Fibroblast of skin of back (primary cell): ENCODE measurements around the gene CFAP77.
A peak's percentile ranks its signal among the peaks of the same experiment; 100 is the strongest.

ENCODE experiments used
- DNase-seq: peaks from one replicate; pipeline ENCODE4 v3.0.0-alpha.2; 2013

CFAP77 gene

DNA sequence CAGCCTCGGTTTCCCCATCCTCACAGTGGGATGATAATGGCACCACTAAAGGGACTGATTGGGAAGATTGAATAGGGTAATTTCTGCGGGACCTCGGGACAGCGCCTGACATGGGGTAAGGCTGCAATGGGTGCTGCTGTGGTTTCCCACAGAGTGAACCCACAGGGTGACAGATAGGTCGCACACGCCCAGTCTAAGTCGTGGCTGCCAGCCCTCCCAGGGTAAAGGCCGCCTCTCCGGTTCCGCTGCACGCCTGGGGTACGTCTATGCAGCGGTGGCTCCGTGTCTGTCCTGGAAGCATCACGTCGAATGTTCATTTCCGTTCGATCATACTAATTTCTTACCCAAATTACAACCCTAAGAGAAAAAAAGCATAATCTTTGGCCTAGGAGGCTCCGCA lies 631 bp downstream of the CFAP77 start:
- no peak for DNase-seq

DNA sequence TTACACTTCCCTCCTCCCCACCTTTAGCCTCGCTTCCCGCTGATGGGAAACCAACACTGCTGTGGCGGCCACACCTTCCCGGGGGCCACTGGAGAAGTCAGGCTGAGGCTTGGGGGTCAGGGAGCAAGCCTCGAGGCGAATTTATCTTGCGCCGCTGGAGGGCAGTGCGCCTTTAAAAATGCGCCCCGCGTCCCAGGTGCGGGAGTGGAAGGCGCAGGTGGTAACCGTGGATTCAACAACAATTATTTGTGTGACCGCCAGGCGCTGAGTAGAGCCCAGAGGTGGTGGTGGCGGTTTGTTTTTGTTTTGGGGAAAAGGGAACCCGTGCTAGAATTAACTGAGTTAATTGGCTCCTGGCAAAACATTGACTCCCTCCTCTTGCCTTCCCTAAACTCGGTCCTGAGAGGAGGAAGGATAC lies 1.1 kb downstream of the CFAP77 start:
- peak; percentile 17 for DNase-seq

DNA sequence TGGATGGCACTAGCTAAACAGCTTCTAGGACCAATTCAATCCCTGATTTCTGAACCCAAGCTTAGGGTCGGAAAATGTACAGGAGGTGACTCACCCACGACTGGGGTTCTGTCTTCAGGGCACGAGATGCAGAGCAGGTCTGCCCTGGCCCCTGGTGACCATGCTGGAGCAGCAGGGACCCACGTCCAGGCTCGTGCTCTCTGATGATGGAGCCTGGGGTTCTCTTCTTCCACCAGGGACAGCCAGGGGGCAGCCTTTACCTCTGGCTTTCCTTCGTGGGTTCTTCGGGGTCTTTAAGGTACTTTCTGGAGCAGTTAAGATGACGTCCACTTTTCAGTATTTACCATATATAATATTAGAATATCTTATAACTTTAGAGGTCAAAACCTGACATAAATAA lies 2.1 kb downstream of the CFAP77 start:
- peak; percentile 21 for DNase-seq

DNA sequence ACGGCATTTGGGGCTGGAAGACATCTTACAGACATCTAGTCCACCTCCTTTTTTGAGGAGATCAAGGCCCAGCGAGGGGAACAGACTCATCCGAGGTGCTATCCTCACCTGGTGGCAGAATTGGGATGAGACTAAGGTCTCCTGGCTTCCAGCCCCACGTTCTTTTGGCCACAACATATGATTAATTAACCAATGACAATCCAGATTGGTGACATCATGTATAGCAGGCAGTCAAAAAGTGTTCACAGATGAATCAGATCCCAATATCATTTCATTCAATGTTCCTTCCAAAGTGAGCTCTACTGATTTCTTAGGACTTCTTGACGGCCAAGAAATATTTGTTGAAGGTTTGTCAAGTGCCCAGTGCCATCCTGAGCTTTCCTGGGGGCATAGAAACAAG lies 3.9 kb downstream of the CFAP77 start:
- no peak for DNase-seq

DNA sequence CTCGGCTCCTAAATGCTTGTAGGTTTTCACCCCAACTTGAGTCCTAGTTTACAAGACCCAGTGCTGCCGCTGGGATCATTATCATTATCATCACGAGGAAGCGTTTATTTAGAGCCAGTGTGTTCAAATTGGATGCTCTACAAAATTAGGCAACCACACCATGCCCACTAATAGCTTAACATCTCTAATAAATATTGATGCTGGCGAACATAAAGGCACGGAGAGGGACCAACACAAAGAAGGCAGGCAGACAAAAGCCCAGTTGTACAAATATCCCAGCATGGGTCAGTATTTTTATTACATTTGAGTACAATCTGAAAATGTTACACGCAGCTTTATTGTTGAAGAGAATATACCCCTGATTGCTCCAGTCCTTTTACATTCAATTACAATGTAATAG lies 4.7 kb downstream of the CFAP77 start:
- DNase-seq: no peak

DNA sequence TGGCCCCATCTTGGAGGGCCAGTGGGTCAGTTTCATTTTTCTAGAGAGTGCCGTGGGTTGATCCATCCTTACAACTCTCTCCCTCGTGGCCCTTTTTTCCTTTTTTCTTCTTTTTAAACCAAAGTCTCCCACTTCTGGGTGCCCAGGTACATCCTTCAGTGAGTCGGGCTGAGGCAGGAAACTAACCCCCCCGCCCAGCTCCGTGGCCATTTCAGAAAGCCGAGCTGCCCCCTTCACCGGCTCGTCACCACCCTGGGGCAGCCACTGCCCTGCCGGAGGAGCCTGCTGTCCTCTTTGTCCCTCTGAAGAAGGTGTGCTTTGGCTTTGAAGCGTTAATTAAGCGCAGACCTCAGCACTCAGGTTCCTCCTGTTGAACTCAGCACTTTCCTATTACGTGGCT lies 5.2 kb downstream of the CFAP77 start:
- no peak for DNase-seq

DNA sequence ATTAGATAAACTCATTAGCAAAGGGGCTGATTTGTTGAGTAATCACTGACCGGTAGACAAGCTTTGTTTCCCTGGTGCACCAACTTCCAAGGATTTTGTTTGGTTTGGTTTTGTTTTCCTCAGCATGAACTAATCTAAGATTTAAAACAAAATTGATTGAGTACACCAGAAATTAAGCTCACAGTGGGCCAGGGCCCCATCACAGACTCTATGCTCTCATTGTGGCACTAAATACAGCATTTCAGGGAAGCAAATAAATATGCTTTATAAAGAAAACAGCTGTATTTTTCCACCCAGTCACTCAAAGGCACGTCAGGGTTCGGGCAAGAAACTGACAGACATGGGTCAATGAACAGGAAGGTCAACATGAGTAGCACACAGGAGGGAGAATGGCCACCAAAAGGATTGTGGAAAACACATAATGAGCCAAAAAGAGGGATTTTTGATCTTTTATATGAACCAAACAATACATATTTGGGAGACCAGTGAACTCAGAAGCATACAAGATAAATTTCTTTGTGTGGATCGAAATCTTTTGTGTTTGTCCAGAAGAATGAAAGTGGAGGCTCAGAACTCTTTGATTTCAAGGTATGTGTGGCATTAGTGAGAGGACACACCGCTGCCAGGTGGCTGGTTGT lies 8.8 kb downstream of the CFAP77 start:
- no peak for DNase-seq

DNA sequence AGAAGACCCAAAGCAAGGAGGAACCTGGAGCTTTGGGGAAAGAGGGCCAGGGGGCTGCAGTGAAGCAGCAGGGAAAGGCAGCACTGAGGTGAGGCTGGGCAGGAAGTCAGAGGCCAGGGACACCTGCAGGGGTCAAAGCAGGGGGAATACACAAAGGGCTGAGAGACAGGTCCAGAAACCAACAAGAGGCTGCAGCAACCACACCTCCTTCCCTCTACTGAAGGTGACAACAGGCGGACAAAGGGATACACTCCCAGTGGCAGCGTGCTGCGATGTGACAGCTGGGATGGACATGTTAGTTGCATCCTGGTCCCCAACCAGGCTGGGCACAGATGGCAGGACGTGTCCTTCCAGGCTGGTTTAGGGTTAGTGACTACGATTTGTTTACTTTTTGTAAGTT lies 12.6 kb downstream of the CFAP77 start:
- no peak for DNase-seq

DNA sequence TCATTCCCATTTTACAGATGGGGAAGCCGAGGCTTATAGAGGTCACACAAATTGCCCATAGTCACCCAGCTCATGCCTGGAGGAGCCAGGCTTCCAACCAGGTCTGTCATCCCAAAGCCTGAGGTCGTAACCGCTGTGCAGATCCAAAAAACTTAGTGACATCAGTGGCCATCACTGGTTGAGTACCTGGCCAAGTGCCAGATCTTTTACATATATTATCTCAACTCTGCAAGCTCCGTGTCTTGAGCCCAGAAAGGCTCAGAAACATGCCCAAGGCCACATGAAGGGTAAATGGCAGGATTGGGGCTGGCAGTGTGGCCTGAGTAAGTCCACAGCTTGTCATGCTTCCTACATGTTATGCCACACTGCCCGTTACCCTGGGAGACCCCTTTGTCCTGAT lies 13.5 kb downstream of the CFAP77 start:
- no peak for DNase-seq

DNA sequence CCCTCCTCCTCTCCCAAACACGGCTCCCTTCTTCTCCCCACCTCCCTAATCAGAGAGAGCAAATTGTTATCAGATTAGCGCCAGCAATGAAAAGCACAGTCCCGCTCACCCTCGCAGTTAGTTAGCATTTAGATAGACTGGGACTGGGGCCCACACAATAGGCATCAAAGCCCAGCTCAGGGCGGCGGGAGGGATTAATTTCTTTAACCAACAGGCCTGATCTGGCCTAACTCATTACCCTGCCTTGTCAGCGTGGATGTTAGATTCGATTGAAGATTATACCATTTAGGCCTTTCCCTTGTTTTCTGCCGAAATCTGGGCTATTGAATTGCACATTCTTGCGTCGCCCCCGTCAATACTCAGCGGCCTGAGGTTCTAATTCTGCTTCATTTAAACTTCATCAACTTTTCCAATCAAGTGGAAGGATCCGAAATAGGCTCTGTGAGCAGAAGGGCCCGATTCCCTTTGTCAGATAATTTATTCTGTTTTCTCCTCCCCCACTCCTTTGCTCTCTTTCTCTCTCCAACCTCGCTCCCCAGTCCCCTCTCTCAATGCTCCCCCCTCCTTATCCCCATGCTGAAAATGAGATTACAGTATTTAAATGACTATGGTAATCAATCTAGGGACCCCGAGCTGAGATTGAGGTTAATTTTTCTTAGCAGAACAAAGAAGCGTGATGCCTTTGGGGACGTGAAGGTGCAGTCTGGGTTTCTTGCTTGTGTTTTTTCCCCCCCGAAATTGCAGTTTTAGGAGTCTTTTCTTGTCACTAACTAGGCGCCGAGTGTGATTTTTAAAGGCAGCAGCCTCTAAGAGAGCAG lies 15.1 kb downstream of the CFAP77 start:
- no peak for DNase-seq

DNA sequence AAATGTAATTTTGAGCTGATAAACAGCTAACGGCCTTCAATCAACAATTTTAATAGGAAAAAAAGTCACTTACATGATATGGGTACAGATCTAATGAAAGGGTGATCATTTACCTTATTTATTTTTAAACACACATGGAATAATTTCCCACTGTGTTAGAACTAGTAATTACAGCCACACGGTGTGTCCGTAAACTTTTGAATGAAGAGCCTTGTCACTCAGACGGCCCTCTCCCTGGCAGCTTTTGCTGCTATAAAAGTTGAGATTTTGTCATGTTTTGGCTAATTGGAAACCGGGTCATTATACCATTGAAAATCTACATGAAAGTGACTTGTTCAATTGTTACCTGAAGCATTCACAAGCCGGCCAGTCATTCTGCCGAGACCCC lies 15.7 kb downstream of the CFAP77 start:
- no peak for DNase-seq

DNA sequence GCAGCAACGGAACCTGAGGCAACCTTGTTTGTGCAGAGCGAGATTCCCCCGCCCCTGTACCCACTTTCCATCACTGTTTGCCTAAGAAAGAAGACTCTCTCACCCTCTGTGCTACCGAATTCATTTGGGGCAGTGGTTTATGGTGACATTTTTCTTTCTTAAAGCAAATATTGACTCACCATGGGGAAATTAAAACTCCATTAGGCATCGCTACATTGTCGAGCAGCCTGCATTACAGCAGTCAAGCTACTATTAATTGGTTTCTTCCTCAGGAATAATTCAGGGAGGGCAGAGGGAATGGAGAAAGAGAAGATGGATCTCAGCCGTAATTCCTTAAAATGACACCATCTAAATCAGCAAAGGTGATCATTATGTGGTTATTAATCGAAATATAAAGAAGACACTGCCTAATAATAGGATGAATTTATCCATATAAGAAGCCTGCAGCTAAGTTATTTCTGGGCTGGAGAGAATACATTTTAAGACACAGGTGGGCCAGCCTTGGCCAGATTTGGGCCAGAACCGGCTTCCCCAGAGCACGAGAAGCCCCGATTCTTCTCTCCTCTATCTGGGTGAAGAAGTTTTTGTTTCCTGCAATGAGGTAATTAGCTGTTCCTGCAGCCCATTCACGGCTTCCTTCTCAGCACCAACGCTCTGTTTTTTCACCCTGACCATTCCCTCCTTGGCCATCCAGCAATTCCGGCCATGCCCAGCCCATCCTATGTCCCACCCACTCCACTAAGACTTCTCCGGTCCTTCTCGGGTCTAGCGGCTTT lies 16.8 kb downstream of the CFAP77 start:
- no peak for DNase-seq

DNA sequence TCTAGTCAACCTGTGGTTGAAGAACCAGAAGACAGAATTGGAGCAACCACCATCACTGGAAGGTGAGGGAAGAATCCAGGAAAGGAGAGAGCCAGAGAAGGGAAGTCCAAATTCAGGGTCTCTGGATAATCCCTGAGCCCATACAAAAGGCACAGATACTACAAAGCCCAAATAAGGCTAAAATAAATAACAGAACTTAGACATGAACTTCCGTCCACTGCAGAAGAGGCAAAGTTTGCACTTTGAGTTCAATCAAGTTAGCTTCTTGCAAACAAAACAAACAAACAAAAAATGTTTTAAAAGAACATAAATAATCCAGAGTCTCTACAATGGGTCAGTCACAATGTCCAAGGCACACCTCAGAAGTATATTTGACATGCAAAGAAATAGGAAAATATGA lies 21.0 kb downstream of the CFAP77 start:
- DNase-seq: no peak

DNA sequence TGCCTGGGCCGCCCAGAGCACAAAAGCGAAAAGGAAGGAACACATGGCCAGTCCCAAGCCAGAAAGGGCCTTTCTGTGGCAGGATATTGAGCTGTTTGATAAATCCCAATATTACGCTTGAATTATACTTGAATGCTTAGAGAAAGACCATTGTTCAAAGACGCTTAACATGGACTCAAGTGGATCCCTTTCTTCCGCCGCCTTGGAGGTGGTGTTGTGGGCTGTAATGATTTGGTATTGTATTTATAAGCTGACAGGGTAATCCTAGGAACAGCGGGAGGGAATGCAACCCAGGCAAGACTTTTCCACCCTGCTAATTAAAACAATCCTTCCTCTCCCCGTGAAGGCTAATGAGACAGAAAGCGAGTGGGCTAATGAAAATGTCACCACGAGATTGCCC lies 24.9 kb downstream of the CFAP77 start:
- no peak for DNase-seq

DNA sequence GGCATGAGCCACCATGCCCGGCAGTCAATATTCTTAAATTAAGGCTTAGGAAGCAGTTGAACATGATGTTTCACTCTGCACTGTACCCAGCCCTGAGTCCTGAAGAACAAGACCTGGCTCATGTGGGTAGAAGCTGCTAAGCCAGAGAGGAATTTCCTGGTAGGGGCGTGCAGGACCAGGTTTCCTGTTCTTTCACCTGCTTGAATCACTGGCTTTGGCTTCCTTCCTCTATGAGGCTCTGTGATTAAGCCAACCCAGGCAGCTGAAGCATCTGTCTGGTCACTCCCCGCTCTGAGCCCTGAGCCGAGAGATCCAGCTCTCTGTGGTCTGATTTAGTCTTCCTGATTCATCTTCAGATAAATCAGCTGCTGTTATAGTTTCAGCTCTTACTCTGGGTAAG lies 29.1 kb downstream of the CFAP77 start:
- DNase-seq: no peak

DNA sequence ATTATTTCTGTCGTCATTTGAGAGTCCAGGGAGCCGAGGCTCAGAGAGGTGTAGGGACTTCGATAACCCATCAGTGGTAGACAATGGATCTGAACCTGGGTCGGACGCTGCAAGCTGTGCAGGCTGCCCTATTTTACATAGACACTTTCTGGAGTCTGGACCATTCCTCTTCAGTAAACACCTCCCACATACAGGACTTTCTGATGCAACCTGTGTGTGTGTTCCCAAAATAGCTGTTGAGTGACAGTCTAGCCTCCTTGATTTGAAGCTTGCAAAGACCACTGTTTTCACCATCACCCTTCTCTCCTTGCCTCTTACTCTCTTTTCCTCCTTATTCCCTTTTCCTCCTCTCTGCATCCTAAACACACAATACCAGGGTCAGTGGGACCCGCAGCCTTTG lies 30.7 kb downstream of the CFAP77 start:
- DNase-seq: no peak

DNA sequence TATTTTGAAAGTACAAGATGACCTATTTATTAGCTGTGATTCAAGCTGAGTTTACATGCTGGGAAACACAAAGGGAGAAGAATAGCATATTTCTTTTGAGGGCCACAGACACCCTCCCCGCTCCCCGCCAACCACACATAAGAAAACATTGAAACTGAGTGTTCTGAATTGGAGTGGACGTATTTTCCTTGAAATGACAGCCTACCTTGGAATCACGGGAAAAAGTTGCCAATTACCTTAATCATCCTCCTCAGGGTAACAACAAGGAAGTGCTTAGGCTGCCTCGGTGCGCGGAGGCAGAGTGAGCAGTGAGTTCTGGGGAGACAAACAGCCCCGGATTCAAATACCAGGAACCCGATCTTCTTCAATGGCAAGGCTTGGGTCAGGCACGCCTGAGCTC lies 31.4 kb downstream of the CFAP77 start:
- DNase-seq: no peak

DNA sequence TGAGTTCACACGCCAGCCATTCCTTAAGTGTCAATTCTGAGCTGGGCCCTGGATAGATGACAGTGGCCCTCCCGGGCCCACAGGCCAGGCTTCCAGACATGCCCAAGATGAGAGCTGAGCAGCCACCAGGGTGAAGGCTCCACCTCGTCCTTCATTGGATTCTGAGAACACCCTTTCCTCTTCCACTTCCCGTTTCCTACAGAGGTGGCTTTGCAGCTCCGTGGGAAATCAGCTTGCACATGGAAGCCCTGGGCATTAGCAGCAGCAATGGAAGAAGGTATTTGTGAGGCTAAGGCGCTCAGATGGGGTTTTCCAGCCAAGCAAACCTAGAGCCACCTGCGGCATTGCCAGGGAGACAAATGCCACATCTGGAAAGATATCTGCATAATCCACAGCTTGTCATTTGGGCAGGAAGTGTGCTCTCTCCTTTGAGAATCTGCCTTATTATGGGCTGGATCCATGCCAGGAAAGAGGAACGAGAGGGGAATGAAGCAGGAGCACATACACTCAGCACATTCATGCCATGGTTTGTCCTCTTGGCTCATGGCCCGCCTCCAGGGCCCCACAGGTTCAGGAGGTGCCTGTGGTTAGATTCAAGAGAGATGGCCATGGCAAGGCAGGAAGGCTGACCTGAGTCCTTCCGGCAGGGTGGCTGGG lies 34.1 kb downstream of the CFAP77 start:
- no peak for DNase-seq

DNA sequence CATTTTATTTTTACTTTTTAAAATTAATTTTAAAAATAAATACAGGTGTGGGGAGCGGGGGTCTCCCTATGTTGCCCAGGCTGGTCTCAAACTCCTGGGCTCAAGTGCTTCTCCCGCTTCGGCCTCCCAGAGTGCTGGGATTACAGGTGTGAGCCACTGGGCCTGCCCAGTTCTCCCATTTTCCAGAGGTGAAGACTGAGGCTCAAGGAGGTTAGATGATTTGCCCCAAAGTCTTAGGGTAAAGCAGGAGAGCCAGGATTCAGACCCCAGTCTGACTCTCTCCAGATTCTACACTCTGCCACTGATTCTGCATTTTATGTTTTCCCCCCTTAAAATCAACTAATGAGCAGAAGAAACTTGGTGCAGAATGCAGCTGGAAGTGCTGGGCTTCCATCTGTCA lies 36.9 kb downstream of the CFAP77 start:
- no peak for DNase-seq

DNA sequence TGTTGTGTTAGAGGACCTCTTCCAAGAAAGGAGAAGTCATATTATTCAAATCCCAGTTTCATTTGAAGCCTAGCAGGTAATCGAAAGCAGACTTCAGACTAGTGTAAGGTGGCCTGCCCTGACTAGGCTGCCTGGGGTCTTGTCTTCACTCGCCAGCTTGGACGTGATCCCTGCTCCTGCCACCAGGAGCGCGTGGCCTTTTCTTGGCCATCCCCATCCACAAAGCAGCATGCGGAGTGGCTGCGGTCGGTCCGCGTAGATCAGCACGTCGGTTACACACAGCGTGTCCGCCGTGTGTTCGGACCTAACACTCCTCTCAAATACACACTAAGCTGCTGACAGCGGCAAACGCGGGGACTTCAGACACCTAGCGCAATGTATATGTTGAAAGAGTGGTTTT lies 37.3 kb downstream of the CFAP77 start:
- no peak for DNase-seq

DNA sequence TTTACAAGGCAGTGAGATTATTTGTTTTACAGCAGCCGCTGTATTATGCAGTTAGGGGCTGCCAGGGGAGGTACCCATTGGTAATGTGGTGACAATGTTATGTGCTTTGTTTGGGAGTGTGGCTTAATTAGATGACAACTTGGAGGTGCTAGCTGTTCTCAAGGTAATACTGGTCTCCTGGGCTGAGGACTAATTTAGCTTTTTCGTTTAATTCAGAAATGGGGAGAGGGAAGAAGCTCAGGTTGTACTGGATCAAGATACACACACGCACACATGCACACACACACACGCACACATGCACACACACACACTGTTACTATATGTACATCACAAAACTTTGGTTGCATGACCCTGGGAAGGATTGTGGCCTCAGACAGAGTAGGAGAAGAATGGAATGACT lies 37.9 kb downstream of the CFAP77 start:
- DNase-seq: no peak

DNA sequence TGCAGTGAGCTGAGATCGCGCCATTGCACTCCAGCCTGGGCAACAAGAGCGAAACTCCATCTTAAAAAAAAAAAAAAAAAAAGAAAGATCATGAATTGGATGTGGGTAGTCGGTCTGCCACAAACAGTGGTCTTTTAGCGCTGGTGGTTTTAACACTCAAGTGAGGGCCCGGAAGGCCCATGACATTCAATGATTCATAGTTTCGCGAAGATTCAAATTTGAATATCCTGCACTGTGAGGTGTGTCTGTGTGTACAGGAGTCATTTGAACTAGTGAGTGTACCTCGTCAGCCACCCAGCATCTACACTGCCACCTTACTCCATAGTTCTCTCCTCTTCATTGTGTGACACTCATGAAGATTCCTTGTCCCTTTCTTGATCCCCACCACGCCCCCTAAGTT lies 41.3 kb downstream of the CFAP77 start:
- DNase-seq: no peak

DNA sequence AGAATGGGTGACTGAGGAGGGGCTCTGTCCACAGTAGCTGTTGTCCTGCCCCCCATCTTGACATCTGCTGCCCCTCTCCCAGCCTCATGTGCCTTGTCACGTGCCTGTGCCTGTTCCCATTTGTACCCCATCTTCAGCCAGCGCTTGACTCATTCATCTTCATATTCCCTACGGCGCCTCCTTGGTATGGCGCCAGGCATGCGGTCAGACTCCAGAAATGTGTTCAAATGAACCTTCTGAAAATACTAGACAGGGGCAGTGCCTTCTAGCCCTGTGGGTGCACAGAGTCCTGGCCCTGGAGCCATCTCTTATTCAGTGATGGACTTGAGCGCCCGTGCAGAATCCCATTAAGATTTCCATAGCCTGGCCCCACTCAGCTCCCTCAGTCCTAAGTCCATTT lies 46.2 kb downstream of the CFAP77 start:
- no peak for DNase-seq
